ENCODE data around the gene AGBL5.

The AGBL5 gene

GRCh38 chr2:27027211-27027651 is 24.2 kb upstream of the AGBL5 start:
- TF ChIP-seq CTCF (IDR thresholded peaks at IDR 0.05; ENCODE audit: borderline replicate concordance, extremely low read depth, low read length, poor library complexity, severe bottlenecking) (no peak), EZH2 (IDR thresholded peaks at IDR 0.05; ENCODE audit: borderline replicate concordance, low read depth, low read length, severe bottlenecking) (no peak)
- H3K36me3 ChIP-seq (ENCODE audit: insufficient read depth, low read length): peaks cover 9% of the 10 kb centered on the region
- no peak for ATAC-seq (ENCODE audit: insufficient read depth, low read depth)

GRCh38 chr2:27029051-27029450 is 22.4 kb upstream of the AGBL5 start:
- Histone ChIP-seq H3K4me3 (ENCODE audit: low read depth in 1 of 2, low read length in 2 of 2) (no peak overlapping the region), H3K9ac (ENCODE audit: low read depth, low read length) (no peak overlapping the region), H3K4me2 (ENCODE audit: insufficient read depth, low read length) (no peak overlapping the region), H4K20me1 (ENCODE audit: insufficient read depth, low read length) (peaks cover 9% of the 10 kb centered on the region; the same call in 1 of the 2 replicates), H3K4me1 (ENCODE audit: insufficient read depth, low read length) (peaks cover 27% of the 10 kb centered on the region), H3K27me3 (ENCODE audit: insufficient read depth, low read length, poor library complexity) (no peaks in the 10 kb centered on the region), H3K79me2 (ENCODE audit: insufficient read depth, low read length) (peaks cover 35% of the 10 kb centered on the region), H2AFZ (ENCODE audit: low read depth, low read length) (no peak overlapping the region), H3K27ac (ENCODE audit: low read length) (no peak overlapping the region), H3K9me3 (ENCODE audit: insufficient read depth, low read length, severe bottlenecking) (no peaks in the 10 kb centered on the region), H3K36me3 (ENCODE audit: insufficient read depth, low read length) (peaks cover 9% of the 10 kb centered on the region)
- DNase-seq: no peak
- no peak for ATAC-seq (ENCODE audit: insufficient read depth, low read depth)
- TF ChIP-seq EZH2 (IDR thresholded peaks at IDR 0.05; ENCODE audit: borderline replicate concordance, low read depth, low read length, severe bottlenecking) (no peak), CTCF (IDR thresholded peaks at IDR 0.05; ENCODE audit: borderline replicate concordance, extremely low read depth, low read length, poor library complexity, severe bottlenecking) (no peak)

More at GRCh38 chr2:27027211-27027651, 24.2 kb upstream of the AGBL5 start:
- H3K9ac ChIP-seq (ENCODE audit: low read depth, low read length): no peak overlapping the region
- no peak overlapping the region for H2AFZ ChIP-seq (ENCODE audit: low read depth, low read length)
- no peak overlapping the region for H3K4me2 ChIP-seq (ENCODE audit: insufficient read depth, low read length)
- no peaks in the 10 kb centered on the region for H3K27me3 ChIP-seq (ENCODE audit: insufficient read depth, low read length, poor library complexity)
- H3K27ac ChIP-seq (ENCODE audit: low read length): no peak overlapping the region
- H3K4me3 ChIP-seq (ENCODE audit: low read depth in 1 of 2, low read length in 2 of 2): no peak overlapping the region
- DNase-seq: no peak
- H3K79me2 ChIP-seq (ENCODE audit: insufficient read depth, low read length): peaks cover 18% of the 10 kb centered on the region
- H3K4me1 ChIP-seq (ENCODE audit: insufficient read depth, low read length): peaks cover 19% of the 10 kb centered on the region
- peaks cover 9% of the 10 kb centered on the region; the same call in 1 of the 2 replicates for H4K20me1 ChIP-seq (ENCODE audit: insufficient read depth, low read length)
- no peaks in the 10 kb centered on the region for H3K9me3 ChIP-seq (ENCODE audit: insufficient read depth, low read length, severe bottlenecking)

GRCh38 chr2:27032495-27033252 is 18.8 kb upstream of the AGBL5 start, which contains the start of gene TMEM214:
TSS of gene TMEM214 (plus strand) at chr2:27032965. CDS start at chr2:27033016, 51 bp downstream.
- H3K4me1 ChIP-seq (ENCODE audit: insufficient read depth, low read length): peaks cover 39% of the 10 kb centered on the region
- ATAC-seq (ENCODE audit: insufficient read depth, low read depth): peak; percentile 98
- H2AFZ ChIP-seq (ENCODE audit: low read depth, low read length): peak within 1 kb of the TSS; percentile 96
- H3K27me3 ChIP-seq (ENCODE audit: insufficient read depth, low read length, poor library complexity): no peaks in the 10 kb centered on the region
- peak; percentile 85 for DNase-seq
- peaks cover 33% of the 10 kb centered on the region for H3K36me3 ChIP-seq (ENCODE audit: insufficient read depth, low read length)
- no peaks in the 10 kb centered on the region for H3K9me3 ChIP-seq (ENCODE audit: insufficient read depth, low read length, severe bottlenecking)
- peak within 1 kb of the TSS; percentile 86 for H3K9ac ChIP-seq (ENCODE audit: low read depth, low read length)
- H4K20me1 ChIP-seq (ENCODE audit: insufficient read depth, low read length): peaks cover 2% of the 10 kb centered on the region; the same call in 1 of the 2 replicates
- peak within 1 kb of the TSS; percentile 69 for H3K27ac ChIP-seq (ENCODE audit: low read length)
- peak within 1 kb of the TSS; percentile 67 to 70 for H3K4me3 ChIP-seq (ENCODE audit: low read depth in 1 of 2, low read length in 2 of 2)
- H3K79me2 ChIP-seq (ENCODE audit: insufficient read depth, low read length): peaks cover 49% of the 10 kb centered on the region
- no peak for TF ChIP-seq EZH2 (IDR thresholded peaks at IDR 0.05; ENCODE audit: borderline replicate concordance, low read depth, low read length, severe bottlenecking)
- TF ChIP-seq CTCF (IDR thresholded peaks at IDR 0.05; ENCODE audit: borderline replicate concordance, extremely low read depth, low read length, poor library complexity, severe bottlenecking): no peak
- peak within 1 kb of the TSS; percentile 92 for H3K4me2 ChIP-seq (ENCODE audit: insufficient read depth, low read length)

All from DND-41 (cell line).